SK-N-SH treated with all-trans-retinoic acid at 6 μM for 48 hours (cell line): ENCODE results near the gene HSPE1.

Experiments used
- ARNTL ChIP-seq: fragments of 450-650 bp; formaldehyde crosslinking; IDR thresholded peaks from 2 replicates; pipeline ENCODE4 v1.5.0; 2020; ENCODE audit warnings: low read depth, mild to moderate bottlenecking, moderate library complexity, borderline replicate concordance
- OSR1 ChIP-seq: fragments of 250-450 bp; sonication (Bioruptor Pico); IDR thresholded peaks from 2 replicates; pipeline ENCODE4 v1.8.0; 2022; ENCODE audit warnings: moderate library complexity, mild to moderate bottlenecking, inconsistent platforms
- RARB ChIP-seq: fragments of 250-450 bp; sonication (Bioruptor Pico); IDR thresholded peaks from 2 replicates; pipeline ENCODE4 v1.8.0; 2021; ENCODE audit warnings: mild to moderate bottlenecking, moderate library complexity
- ZNF565 ChIP-seq: fragments of 450-650 bp; formaldehyde crosslinking; conservative IDR thresholded peaks from 2 replicates; pipeline ENCODE4 v1.5.0; 2020; ENCODE audit warnings: low read depth, mild to moderate bottlenecking, moderate library complexity
- TF ChIP-seq, protein P1 (sequence below): fragments of 250-450 bp; sonication (Bioruptor Pico); IDR thresholded peaks from 2 replicates; pipeline ENCODE4 v1.8.0; 2020; ENCODE audit warnings: mild to moderate bottlenecking, moderate library complexity, borderline replicate concordance

DNA sequence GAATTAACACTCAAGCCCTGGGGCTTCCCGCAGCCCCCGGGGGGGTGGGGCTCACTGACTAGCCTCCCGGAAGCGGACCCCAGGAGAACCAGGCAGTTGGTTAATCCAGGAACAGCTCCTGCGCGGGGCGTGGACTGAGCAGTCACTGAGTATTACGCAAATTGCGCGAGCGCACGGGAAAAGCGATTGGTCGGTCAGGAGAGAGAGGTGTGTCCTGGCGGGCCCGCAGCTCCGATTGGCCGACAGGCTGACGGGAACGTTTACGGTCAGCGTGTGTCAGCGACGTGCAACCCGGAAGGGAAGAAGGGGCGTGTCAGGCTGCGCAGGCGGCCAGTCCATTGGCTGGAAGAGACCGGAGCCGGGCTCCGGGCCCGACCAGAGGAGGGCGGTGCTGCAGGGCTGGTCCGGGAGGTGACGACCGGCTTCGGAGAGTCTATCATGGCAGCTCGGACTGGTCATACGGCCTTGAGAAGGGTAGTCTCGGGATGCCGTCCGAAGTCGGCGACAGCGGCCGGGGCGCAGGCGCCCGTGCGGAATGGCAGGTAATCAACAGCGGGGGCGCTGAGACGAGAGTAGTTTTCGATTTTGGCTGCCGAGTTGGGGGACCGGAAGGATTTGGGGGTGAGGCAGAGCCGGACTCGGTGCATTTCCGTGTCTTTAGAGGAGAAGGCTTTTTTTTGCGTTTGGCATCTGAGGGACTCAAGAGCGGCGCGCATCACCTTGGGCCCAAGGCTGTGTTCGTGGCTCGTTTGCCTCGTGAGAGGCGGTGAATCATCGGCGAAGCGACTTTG, 46.9 kb upstream of the HSPE1 start, which contains the start of gene COQ10B:
- TF ChIP-seq ARNTL (CRISPR knock-in tag) (no peak), RARB (CRISPR knock-in tag) (no peak), OSR1 (no peak), ZNF565 (CRISPR knock-in tag) (no peak)
- TF ChIP-seq, protein P1, sequence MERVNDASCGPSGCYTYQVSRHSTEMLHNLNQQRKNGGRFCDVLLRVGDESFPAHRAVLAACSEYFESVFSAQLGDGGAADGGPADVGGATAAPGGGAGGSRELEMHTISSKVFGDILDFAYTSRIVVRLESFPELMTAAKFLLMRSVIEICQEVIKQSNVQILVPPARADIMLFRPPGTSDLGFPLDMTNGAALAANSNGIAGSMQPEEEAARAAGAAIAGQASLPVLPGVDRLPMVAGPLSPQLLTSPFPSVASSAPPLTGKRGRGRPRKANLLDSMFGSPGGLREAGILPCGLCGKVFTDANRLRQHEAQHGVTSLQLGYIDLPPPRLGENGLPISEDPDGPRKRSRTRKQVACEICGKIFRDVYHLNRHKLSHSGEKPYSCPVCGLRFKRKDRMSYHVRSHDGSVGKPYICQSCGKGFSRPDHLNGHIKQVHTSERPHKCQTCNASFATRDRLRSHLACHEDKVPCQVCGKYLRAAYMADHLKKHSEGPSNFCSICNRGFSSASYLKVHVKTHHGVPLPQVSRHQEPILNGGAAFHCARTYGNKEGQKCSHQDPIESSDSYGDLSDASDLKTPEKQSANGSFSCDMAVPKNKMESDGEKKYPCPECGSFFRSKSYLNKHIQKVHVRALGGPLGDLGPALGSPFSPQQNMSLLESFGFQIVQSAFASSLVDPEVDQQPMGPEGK (CRISPR knock-in tag) = peak; percentile 52; the same call in 1 of the 2 replicates
